HCT116 (cell line): ENCODE data around the gene DLST. TPM values are rescaled to one million over a fixed set of nuclear protein-coding genes. Genes with fewer than 3 reads are reported as not detected.

Experiments used
- ATAC-seq: fragments of 200-7000 bp; cut with Tn5 transposase; 2 replicates; pipeline ENCODE4 v1.9.1; 2020; ENCODE audit warnings: mild to moderate bottlenecking, moderate library complexity
- BruUV-seq: library from RNA; stranded (reverse); fragments of 400-500 nt; replicated peaks from 2 replicates; lab custom pipeline; 2021; lab: Mats Ljungman, UMichigan
- CTCF ChIA-PET: fragments of 300-600 bp; sonication (Branson Sonifier 250); formaldehyde crosslinking; loops from one replicate; lab custom pipeline; 2021; ENCODE audit warnings: antibody characterized with exemption; lab: Charles Lee
- POLR2A ChIA-PET: fragments of 300-600, 350-600 bp; sonication (Branson Sonifier 250); formaldehyde crosslinking; loops from one replicate; lab custom pipeline; 2021; ENCODE audit warnings: antibody characterized with exemption; lab: Charles Lee
- RAD21 ChIA-PET, 2 experiments: fragments of 300-600 bp; sonication (Branson Sonifier 250); formaldehyde crosslinking; loops; one replicate each; lab custom pipeline; 2023; ENCODE audit warnings: low total read pairs in 2 of 2; ENCODE audit not compliant: uncharacterized antibody in 2 of 2, unreplicated experiment in 2 of 2, low non-redundant PET in 1 of 2; lab: Charles Lee
- DNase-seq: peaks from one replicate; pipeline ENCODE4 v3.0.0-alpha.2; 2010; ENCODE audit warnings: low read depth, low spot score
- H2AFZ ChIP-seq: fragments of 200-600 bp; shearing (Covaris generic), sonication (generic); 2 replicates; pipeline ENCODE4 v1.6.1; 2017; ENCODE audit warnings: low read depth, mixed run types, mixed read lengths, antibody characterized with exemption, low read length; ENCODE audit not compliant: poor library complexity, severe bottlenecking
- H3K27ac ChIP-seq: 2 replicates; pipeline ENCODE4 v1.5.1; 2012; ENCODE audit warnings: low read depth, low read length
- H3K27me3 ChIP-seq: fragments of 200-600 bp; sonication (generic); 2 replicates; pipeline ENCODE4 v1.6.1; 2016; ENCODE audit warnings: mixed run types, low read length, mixed read lengths; ENCODE audit not compliant: insufficient read depth
- H3K36me3 ChIP-seq, 2 experiments: fragments of 200-500 bp in 1 of 2; fragments of 200-600 bp in 1 of 2; sonication (Bioruptor generic) in 1 of 2; sonication (generic) in 1 of 2; 2 replicates each; pipeline versions ENCODE4 v1.5.1 to v1.6.1; 2014 to 2016; ENCODE audit warnings: low read length in 2 of 2, inconsistent platforms in 1 of 2, mixed read lengths in 1 of 2, mixed run types in 1 of 2; ENCODE audit not compliant: insufficient read depth in 2 of 2, control insufficient read depth in 1 of 2
- H3K4me1 ChIP-seq, 2 experiments: fragments of 200-600 bp in 1 of 2; sonication (generic) in 1 of 2; 2 replicates each; pipeline versions ENCODE4 v1.5.1 to v1.6.1; 2012 to 2017; ENCODE audit warnings: low read length in 2 of 2, inconsistent platforms in 1 of 2, mild to moderate bottlenecking in 1 of 2, mixed read lengths in 1 of 2, mixed run types in 1 of 2, moderate library complexity in 1 of 2; ENCODE audit not compliant: insufficient read depth in 2 of 2, control insufficient read depth in 1 of 2
- H3K4me2 ChIP-seq: fragments of 200-600 bp; sonication (generic); 2 replicates; pipeline ENCODE4 v1.6.1; 2017; ENCODE audit warnings: mixed run types, low read length, mixed read lengths
- H3K4me3 ChIP-seq, 2 experiments: fragments of 200-600 bp in 1 of 2; sonication (generic) in 1 of 2; replicated peaks in 1 of 2; 2 replicates each; pipeline ENCODE4 v1.5.1; 2011 to 2016; ENCODE audit warnings: low read length in 2 of 2, control low read depth in 1 of 2, low read depth in 1 of 2, mild to moderate bottlenecking in 1 of 2, mixed read lengths in 1 of 2, mixed run types in 1 of 2
- H3K79me2 ChIP-seq: fragments of 200-600 bp; sonication (generic); 2 replicates; pipeline ENCODE4 v1.6.1; 2017; ENCODE audit warnings: mild to moderate bottlenecking, mixed run types, low read length, moderate library complexity, mixed read lengths; ENCODE audit not compliant: insufficient read depth
- H3K9ac ChIP-seq: fragments of 200-600 bp; sonication (generic); 2 replicates; pipeline ENCODE4 v1.6.1; 2016; ENCODE audit warnings: low read length, mixed read lengths
- H3K9me2 ChIP-seq: fragments of 200-600 bp; sonication (generic), shearing (Covaris generic); 2 replicates; pipeline ENCODE4 v1.6.1; 2017; ENCODE audit warnings: mixed run types, mild to moderate bottlenecking, moderate library complexity; ENCODE audit not compliant: insufficient read depth
- H3K9me3 ChIP-seq, 2 experiments: fragments of 200-500 bp in 1 of 2; fragments of 200-600 bp in 1 of 2; sonication (Bioruptor generic) in 1 of 2; sonication (generic) in 1 of 2; 2 replicates each; pipeline ENCODE4 v1.6.1; 2014 to 2017; ENCODE audit warnings: low read length in 2 of 2, mixed read lengths in 2 of 2, inconsistent platforms in 1 of 2, low read depth in 1 of 2, mild to moderate bottlenecking in 1 of 2, mixed run types in 1 of 2, moderate library complexity in 1 of 2; ENCODE audit not compliant: control insufficient read depth in 1 of 2, insufficient read depth in 1 of 2
- H4K20me1 ChIP-seq: fragments of 200-600 bp; sonication (generic), shearing (Covaris generic); 2 replicates; pipeline ENCODE4 v1.6.1; 2017; ENCODE audit warnings: mixed run types, mild to moderate bottlenecking, moderate library complexity; ENCODE audit not compliant: insufficient read depth
- RAD21 ChIP-seq: IDR thresholded peaks from 2 replicates; pipeline ENCODE4 v1.6.1; 2012; ENCODE audit warnings: low read depth, mild to moderate bottlenecking
- intact Hi-C: fragments of 100-400 bp; cut with micrococcal nuclease; formaldehyde crosslinking; loops from 2 replicates; pipeline ENCODE4 v1.10.0; 2022
- total RNA-seq: library from RNA; stranded (reverse); gene quantifications from one replicate; pipeline ENCODE4 v1.2.1, GENCODE V29; 2021; ENCODE audit not compliant: unreplicated experiment
- TF ChIP-seq, protein P1 (sequence below), 3 experiments: fragments of 200-600 bp in 1 of 3; sonication (generic) in 1 of 3; IDR thresholded peaks in 2 of 3; conservative IDR thresholded peaks in 1 of 3; 2 replicates each; pipeline ENCODE4 v1.5.1; 2012 to 2017; ENCODE audit warnings: low read depth in 2 of 3, low read length in 2 of 3, antibody characterized with exemption in 1 of 3, borderline replicate concordance in 1 of 3, control low read depth in 1 of 3, mild to moderate bottlenecking in 1 of 3, mixed read lengths in 1 of 3, mixed run types in 1 of 3, moderate library complexity in 1 of 3; ENCODE audit not compliant: insufficient read depth in 1 of 3
- TF ChIP-seq, protein P2 (sequence below): IDR thresholded peaks from 2 replicates; pipeline ENCODE4 v1.6.1; 2012; ENCODE audit warnings: low read depth

The DLST gene
- total RNA-seq, 1 experiment from 2014 or later, result 101 TPM

- TF ChIP-seq, protein P1, sequence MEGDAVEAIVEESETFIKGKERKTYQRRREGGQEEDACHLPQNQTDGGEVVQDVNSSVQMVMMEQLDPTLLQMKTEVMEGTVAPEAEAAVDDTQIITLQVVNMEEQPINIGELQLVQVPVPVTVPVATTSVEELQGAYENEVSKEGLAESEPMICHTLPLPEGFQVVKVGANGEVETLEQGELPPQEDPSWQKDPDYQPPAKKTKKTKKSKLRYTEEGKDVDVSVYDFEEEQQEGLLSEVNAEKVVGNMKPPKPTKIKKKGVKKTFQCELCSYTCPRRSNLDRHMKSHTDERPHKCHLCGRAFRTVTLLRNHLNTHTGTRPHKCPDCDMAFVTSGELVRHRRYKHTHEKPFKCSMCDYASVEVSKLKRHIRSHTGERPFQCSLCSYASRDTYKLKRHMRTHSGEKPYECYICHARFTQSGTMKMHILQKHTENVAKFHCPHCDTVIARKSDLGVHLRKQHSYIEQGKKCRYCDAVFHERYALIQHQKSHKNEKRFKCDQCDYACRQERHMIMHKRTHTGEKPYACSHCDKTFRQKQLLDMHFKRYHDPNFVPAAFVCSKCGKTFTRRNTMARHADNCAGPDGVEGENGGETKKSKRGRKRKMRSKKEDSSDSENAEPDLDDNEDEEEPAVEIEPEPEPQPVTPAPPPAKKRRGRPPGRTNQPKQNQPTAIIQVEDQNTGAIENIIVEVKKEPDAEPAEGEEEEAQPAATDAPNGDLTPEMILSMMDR (IDR thresholded peaks at IDR 0.05 in 2 of 3, conservative IDR thresholded peaks at IDR 0.05 in 1 of 3; ENCODE audit: borderline replicate concordance in 1 of 3, insufficient read depth in 1 of 3, low read depth in 2 of 3, low read length in 2 of 3), result peak; percentile 78 to 92 (median 89)
- TF ChIP-seq RAD21, result peak; percentile 90
- TF ChIP-seq, protein P2, sequence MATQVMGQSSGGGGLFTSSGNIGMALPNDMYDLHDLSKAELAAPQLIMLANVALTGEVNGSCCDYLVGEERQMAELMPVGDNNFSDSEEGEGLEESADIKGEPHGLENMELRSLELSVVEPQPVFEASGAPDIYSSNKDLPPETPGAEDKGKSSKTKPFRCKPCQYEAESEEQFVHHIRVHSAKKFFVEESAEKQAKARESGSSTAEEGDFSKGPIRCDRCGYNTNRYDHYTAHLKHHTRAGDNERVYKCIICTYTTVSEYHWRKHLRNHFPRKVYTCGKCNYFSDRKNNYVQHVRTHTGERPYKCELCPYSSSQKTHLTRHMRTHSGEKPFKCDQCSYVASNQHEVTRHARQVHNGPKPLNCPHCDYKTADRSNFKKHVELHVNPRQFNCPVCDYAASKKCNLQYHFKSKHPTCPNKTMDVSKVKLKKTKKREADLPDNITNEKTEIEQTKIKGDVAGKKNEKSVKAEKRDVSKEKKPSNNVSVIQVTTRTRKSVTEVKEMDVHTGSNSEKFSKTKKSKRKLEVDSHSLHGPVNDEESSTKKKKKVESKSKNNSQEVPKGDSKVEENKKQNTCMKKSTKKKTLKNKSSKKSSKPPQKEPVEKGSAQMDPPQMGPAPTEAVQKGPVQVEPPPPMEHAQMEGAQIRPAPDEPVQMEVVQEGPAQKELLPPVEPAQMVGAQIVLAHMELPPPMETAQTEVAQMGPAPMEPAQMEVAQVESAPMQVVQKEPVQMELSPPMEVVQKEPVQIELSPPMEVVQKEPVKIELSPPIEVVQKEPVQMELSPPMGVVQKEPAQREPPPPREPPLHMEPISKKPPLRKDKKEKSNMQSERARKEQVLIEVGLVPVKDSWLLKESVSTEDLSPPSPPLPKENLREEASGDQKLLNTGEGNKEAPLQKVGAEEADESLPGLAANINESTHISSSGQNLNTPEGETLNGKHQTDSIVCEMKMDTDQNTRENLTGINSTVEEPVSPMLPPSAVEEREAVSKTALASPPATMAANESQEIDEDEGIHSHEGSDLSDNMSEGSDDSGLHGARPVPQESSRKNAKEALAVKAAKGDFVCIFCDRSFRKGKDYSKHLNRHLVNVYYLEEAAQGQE, result no peak
- no peak overlapping the region for H3K27ac ChIP-seq
- DNase-seq (peak; percentile 69), ATAC-seq (peak; percentile 95)
- ChIA-PET RAD21 (interaction anchor here (0.7 to 2.5 kb wide), 7 partner anchors 24 to 252 kb away, joined by 3 to 13 read pairs (median 4); partner anchors contain the start of gene RPS6KL1 (in 1 of the 2)), CTCF (interaction anchor here (0.6 to 6.9 kb wide), 37 partner anchors 8 to 443 kb away, joined by 3 to 94 read pairs (median 5); partner anchors contain the start of genes ACYP1, DLST, PROX2 and RPS6KL1), POLR2A (interaction anchor here (0.6 kb wide), 1 partner anchor 435 kb away, joined by 3 read pairs; no protein-coding TSS in a partner anchor)
- no peaks in the 10 kb centered on the region for H3K79me2 ChIP-seq
- no peak overlapping the region for H3K4me3 ChIP-seq
- H3K27me3 ChIP-seq, result no peaks in the 10 kb centered on the region
- intact Hi-C loops, result loop anchor here (1.0 to 2.0 kb wide), 3 partner anchors 44 to 446 kb away; no protein-coding TSS in a partner anchor
- no peak overlapping the region for H2AFZ ChIP-seq
- no TSS peak for BruUV-seq
- no peaks in the 10 kb centered on the region for H3K9me3 ChIP-seq
- H3K4me1 ChIP-seq, result peaks cover 0 to 4% of the 10 kb centered on the region in 2 experiments; a peak in 1 of 4 replicates
- H3K4me2 ChIP-seq, result no peak overlapping the region
- no peak overlapping the region for H3K9ac ChIP-seq
- no peaks in the 10 kb centered on the region for H4K20me1 ChIP-seq
- H3K9me2 ChIP-seq, result no peaks in the 10 kb centered on the region
- H3K36me3 ChIP-seq, result no peaks in the 10 kb centered on the region
Observed at GRCh38 chr14:74860899-74861733, 20.6 kb upstream of the DLST start.
